Measurements from ENCODE around the gene E2F4. TPM values are rescaled to one million over a fixed set of nuclear protein-coding genes. Genes with fewer than 3 reads are reported as not detected.

E2F4 gene
- total RNA-seq, 1 donor from 2014 or later = 66.5 TPM

DNA sequence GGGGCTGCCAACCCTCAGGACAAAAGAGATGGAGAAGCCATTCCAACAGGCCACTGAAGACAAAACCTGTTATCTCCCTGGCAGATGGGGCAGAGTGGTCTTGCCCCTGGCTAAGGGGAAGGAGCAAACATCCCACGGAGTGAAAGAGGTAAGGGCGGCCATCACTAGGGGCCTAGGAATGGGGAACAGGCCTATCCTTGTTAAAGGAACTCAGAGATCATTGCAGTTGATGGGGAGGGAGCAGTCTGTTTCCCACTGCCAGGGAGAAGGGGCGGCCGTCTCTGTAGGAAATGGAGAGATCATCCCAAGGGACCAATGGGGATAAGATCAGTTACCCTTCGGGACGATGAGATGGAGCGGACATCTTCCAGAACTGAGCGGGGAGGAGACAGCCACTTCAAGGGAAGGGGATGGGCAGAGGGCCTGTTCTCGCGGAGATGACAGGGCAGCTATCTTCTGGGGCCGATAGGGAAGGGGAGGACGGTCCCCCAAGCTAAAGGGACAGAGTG is 34.4 kb downstream of the E2F4 start:
- Histone ChIP-seq H3K4me3 (peak overlapping the region; percentile 89), H3K36me3 (peaks cover 34% of the 10 kb centered on the region), H3K27me3 (ENCODE audit: low read depth) (no peaks in the 10 kb centered on the region), H3K9me3 (no peaks in the 10 kb centered on the region), H3K4me1 (peaks cover 31% of the 10 kb centered on the region), H3K27ac (peak overlapping the region; percentile 79)
- no peak for ATAC-seq
- TF ChIP-seq, protein P1, sequence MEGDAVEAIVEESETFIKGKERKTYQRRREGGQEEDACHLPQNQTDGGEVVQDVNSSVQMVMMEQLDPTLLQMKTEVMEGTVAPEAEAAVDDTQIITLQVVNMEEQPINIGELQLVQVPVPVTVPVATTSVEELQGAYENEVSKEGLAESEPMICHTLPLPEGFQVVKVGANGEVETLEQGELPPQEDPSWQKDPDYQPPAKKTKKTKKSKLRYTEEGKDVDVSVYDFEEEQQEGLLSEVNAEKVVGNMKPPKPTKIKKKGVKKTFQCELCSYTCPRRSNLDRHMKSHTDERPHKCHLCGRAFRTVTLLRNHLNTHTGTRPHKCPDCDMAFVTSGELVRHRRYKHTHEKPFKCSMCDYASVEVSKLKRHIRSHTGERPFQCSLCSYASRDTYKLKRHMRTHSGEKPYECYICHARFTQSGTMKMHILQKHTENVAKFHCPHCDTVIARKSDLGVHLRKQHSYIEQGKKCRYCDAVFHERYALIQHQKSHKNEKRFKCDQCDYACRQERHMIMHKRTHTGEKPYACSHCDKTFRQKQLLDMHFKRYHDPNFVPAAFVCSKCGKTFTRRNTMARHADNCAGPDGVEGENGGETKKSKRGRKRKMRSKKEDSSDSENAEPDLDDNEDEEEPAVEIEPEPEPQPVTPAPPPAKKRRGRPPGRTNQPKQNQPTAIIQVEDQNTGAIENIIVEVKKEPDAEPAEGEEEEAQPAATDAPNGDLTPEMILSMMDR (IDR thresholded peaks at IDR 0.05) = no peak
- no peak for DNase-seq
- intact Hi-C loops (cut with DNase I) = no loop called here

DNA sequence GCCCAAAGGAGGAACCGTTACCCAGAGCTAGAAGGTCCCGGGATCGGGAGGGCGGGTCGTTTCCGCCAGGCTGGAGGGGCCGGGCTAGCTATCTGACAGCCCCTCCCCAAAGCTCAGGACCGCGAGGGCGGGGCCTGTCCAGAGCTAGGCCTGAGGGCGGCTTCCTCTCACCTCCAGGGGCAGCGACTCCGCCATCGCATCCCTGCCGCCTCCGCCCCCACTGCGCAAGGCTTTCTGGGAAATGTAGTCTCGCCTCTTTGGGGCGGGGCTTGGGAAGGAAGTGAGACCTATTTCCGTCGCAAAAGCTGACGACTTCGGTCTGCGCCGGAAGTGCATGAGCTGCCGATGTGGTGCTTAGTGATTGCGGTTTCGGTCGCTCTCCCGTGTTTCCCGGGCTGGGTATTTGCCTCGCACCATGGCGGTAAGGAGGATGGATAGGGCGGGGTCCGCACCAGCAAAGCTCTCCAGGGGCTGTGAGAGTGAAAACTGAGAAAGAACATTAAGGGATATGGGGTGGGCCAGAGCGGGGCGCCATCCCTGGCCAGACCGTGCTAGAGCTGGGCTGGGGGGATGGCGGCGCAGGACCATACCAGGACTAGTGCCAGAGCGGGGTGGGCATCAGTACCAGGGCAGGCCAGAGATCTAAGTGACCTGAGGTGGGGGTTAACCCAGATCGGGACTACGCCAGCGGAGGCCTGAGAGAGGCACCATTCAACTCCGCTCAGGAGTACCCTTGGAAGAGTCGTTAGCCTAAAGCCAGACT is 35.0 kb downstream of the E2F4 start, which contains the start of gene TMEM208:
Gene TMEM208 (plus strand): TSS at position 327 of the 763 bp plus-strand sequence. CDS start 89 bp downstream, at position 416.
- H3K9me3 ChIP-seq = no peaks in the 10 kb centered on the region
- peaks cover 41% of the 10 kb centered on the region for H3K36me3 ChIP-seq
- H3K4me3 ChIP-seq = peak within 1 kb of the TSS; percentile 89
- H3K27ac ChIP-seq = peak within 1 kb of the TSS; percentile 79
- peaks cover 31% of the 10 kb centered on the region for H3K4me1 ChIP-seq
- intact Hi-C loops (cut with DNase I) = no loop called here
- H3K27me3 ChIP-seq (ENCODE audit: low read depth) = no peaks in the 10 kb centered on the region
- peak; percentile 97 to 98 for ATAC-seq
- TF ChIP-seq, protein P1 (IDR thresholded peaks at IDR 0.05) = peak; percentile 34
- DNase-seq = peak; percentile 97

DNA sequence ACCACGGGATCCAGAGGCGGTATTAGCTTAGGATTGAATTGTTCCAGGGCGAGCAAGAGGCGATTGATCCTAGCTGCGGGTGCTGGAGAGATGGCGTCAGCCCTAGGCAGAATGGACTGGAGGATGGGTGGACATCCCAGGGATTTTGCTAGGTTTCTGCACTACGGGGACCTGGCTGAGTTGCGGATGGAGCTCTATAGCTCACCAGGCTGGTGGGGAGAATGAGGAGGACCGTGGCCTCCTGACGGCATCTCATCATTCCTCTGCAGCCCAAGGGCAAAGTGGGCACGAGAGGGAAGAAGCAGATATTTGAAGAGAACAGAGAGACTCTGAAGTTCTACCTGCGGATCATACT is 35.6 kb downstream of the E2F4 start:
- DNase-seq (no peak), ATAC-seq (no peak)
- Histone ChIP-seq H3K9me3 (no peaks in the 10 kb centered on the region), H3K27ac (peak overlapping the region; percentile 79), H3K4me1 (peaks cover 31% of the 10 kb centered on the region), H3K27me3 (ENCODE audit: low read depth) (no peaks in the 10 kb centered on the region), H3K36me3 (peaks cover 46% of the 10 kb centered on the region), H3K4me3 (peak overlapping the region; percentile 89)
- intact Hi-C loops (cut with DNase I) = no loop called here
- TF ChIP-seq, protein P1 (IDR thresholded peaks at IDR 0.05) = no peak

DNA sequence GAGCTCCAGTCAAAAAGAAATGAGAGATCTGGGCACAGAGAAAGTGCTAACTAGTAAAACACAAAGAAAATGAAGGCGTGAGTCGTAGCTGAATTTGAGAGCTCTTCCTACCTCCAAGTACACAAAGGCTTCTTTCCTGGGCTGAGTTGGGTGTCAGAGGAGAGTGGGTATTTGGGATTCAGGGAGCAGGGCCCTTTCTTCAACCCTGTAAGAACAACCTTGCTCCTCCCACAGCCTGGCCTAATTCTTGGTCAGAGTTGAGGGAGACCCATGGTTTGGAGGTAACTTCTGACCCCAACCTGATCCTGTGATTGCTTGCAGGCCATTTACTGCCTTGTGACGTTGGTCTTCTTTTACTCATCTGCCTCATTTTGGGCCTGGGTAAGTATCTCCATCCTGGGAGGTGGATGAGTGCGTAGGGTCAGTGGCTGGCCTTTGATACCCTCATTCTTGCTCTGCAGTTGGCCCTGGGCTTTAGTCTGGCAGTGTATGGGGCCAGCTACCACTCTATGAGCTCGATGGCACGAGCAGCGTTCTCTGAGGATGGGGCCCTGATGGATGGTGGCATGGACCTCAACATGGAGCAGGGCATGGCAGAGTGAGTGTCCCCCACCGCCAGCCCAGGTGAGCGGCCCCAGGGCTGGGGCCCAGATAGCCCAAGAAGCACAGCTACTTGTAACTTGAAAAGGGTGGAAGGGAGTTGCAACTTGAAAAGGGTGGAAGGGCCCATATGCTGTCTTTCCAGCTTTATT is 36.3 kb downstream of the E2F4 start:
- Histone ChIP-seq H3K9me3 (no peaks in the 10 kb centered on the region), H3K4me3 (peak overlapping the region; percentile 89), H3K36me3 (peaks cover 53% of the 10 kb centered on the region), H3K27me3 (ENCODE audit: low read depth) (no peaks in the 10 kb centered on the region), H3K4me1 (peaks cover 31% of the 10 kb centered on the region), H3K27ac (no peak overlapping the region)
- intact Hi-C loops (cut with DNase I) = no loop called here
- DNase-seq (no peak), ATAC-seq (no peak)
- TF ChIP-seq, protein P1 (IDR thresholded peaks at IDR 0.05) = no peak

DNA sequence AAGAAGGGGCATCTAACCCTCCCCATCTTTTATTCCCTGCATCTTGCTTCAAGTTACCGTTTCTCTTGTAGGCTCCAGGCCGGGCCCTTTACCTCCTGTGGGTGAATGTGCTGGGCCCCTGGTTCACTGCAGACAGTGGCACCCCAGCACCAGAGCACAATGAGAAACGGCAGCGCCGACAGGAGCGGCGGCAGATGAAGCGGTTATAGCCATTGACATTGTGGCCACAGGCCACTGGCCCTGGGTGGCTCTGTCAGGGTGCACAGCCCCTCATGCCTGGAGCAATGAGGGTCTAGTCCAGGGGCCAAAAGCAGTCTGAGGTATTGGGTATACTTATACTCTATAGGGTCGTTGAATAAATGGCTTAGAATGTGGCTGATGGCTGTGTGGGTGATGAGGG is 37.0 kb downstream of the E2F4 start:
- H3K4me3 ChIP-seq = no peak overlapping the region
- no peaks in the 10 kb centered on the region for H3K27me3 ChIP-seq (ENCODE audit: low read depth)
- TF ChIP-seq, protein P1 (IDR thresholded peaks at IDR 0.05) = no peak
- no peak for ATAC-seq
- peaks cover 60% of the 10 kb centered on the region for H3K36me3 ChIP-seq
- DNase-seq = no peak
- no peaks in the 10 kb centered on the region for H3K9me3 ChIP-seq
- H3K4me1 ChIP-seq = peaks cover 28% of the 10 kb centered on the region
- intact Hi-C loops (cut with DNase I) = no loop called here
- no peak overlapping the region for H3K27ac ChIP-seq
